ENCODE measurements around the gene AP2A1. TPM values are rescaled to one million over a fixed set of nuclear protein-coding genes. Genes with fewer than 3 reads are reported as not detected.

The AP2A1 gene
- total RNA-seq, 4 donors from 2014 or later = 94.2 to 142 (median 131) TPM

GRCh38 chr19:49845414-49845813 is 78.6 kb downstream of the AP2A1 start:
- peaks cover 0 to under 1% of the 10 kb centered on the region in 2 donors for H3K36me3 ChIP-seq
- H3K9me3 ChIP-seq = no peaks in the 10 kb centered on the region
- in situ Hi-C loops (cut with MboI; ENCODE audit: low sequenced_read_pairs in 4 of 4) (no loop called here), intact Hi-C loops (cut with DNase I; ENCODE audit: low total_unique reads) (no loop called here)
- H3K4me1 ChIP-seq = peaks cover 21 to 23% of the 10 kb centered on the region in 2 donors
- H3K4me3 ChIP-seq = no peak overlapping the region
- no peaks in the 10 kb centered on the region for H3K27me3 ChIP-seq
- H3K27ac ChIP-seq = peak overlapping the region; percentile 79 to 96 (median 92)
- ATAC-seq = no peak
- DNase-seq = no peak
- no peak for TF ChIP-seq CTCF (IDR thresholded peaks at IDR 0.05 in 4 of 5, conservative IDR thresholded peaks at IDR 0.05 in 1 of 5)
- TF ChIP-seq POLR2A (IDR thresholded peaks at IDR 0.05) = no peak

GRCh38 chr19:49846408-49846807 is 79.6 kb downstream of the AP2A1 start:
- ATAC-seq = no peak

GRCh38 chr19:49847731-49848696 is 81.2 kb downstream of the AP2A1 start:
- H3K9me3 ChIP-seq = no peaks in the 10 kb centered on the region
- intact Hi-C loops (cut with DNase I; ENCODE audit: low total_unique reads) = no loop called here
- ATAC-seq (no peak), DNase-seq (no peak)
- no peak overlapping the region for H3K4me3 ChIP-seq
- in situ Hi-C loops (cut with MboI; ENCODE audit: low sequenced_read_pairs in 4 of 4) = no loop called here
- H3K4me1 ChIP-seq = peaks cover 35 to 36% of the 10 kb centered on the region in 2 donors
- H3K27ac ChIP-seq = peak overlapping the region; percentile 94 to 99 (median 97)
- TF ChIP-seq CTCF (IDR thresholded peaks at IDR 0.05 in 4 of 5, conservative IDR thresholded peaks at IDR 0.05 in 1 of 5) = no peak
- no peak for TF ChIP-seq POLR2A (IDR thresholded peaks at IDR 0.05)
- no peaks in the 10 kb centered on the region for H3K36me3 ChIP-seq
- no peaks in the 10 kb centered on the region for H3K27me3 ChIP-seq

More at GRCh38 chr19:49846408-49846807, 79.6 kb downstream of the AP2A1 start:
- H3K27ac ChIP-seq = peak overlapping the region; percentile 79 to 99 (median 95)
- DNase-seq = no peak
- peaks cover 21 to 23% of the 10 kb centered on the region in 2 donors for H3K4me1 ChIP-seq
- no peak overlapping the region for H3K4me3 ChIP-seq
- H3K9me3 ChIP-seq = no peaks in the 10 kb centered on the region
- H3K36me3 ChIP-seq = no peaks in the 10 kb centered on the region
- TF ChIP-seq CTCF (IDR thresholded peaks at IDR 0.05 in 4 of 5, conservative IDR thresholded peaks at IDR 0.05 in 1 of 5) (no peak), POLR2A (IDR thresholded peaks at IDR 0.05) (no peak)
- intact Hi-C loops (cut with DNase I; ENCODE audit: low total_unique reads) (no loop called here), in situ Hi-C loops (cut with MboI; ENCODE audit: low sequenced_read_pairs in 4 of 4) (no loop called here)
- H3K27me3 ChIP-seq = no peaks in the 10 kb centered on the region

- no peak overlapping the region for H3K4me3 ChIP-seq
- H3K9me3 ChIP-seq = no peaks in the 10 kb centered on the region
- H3K36me3 ChIP-seq = no peaks in the 10 kb centered on the region
- peak overlapping the region; percentile 94 to 99 (median 97) for H3K27ac ChIP-seq
- H3K4me1 ChIP-seq = peaks cover 38 to 40% of the 10 kb centered on the region in 2 donors
- TF ChIP-seq POLR2A (IDR thresholded peaks at IDR 0.05) = no peak
- TF ChIP-seq CTCF (IDR thresholded peaks at IDR 0.05 in 4 of 5, conservative IDR thresholded peaks at IDR 0.05 in 1 of 5) = no peak
- in situ Hi-C loops (cut with MboI; ENCODE audit: low sequenced_read_pairs in 4 of 4) = no loop called here
- DNase-seq = no peak
- ATAC-seq = no peak
- H3K27me3 ChIP-seq = no peaks in the 10 kb centered on the region
- intact Hi-C loops (cut with DNase I; ENCODE audit: low total_unique reads) = no loop called here
Measured at GRCh38 chr19:49848938-49849337, 82.1 kb downstream of the AP2A1 start.
